A549 (cell line): ENCODE measurements around the gene BMAL1. TPM values are rescaled to one million over a fixed set of nuclear protein-coding genes. Genes with fewer than 3 reads are reported as not detected.

Source experiments
- ATAC-seq, 2 experiments: fragments of 200-7000 bp in 1 of 2; fragments of >200 bp in 1 of 2; cut with Nextera tagmentation in 1 of 2; cut with Tn5 transposase in 1 of 2; 3 replicates each; pipeline versions ENCODE4 v1.8.0 to v1.9.1; 2018 to 2020; ENCODE audit warnings: mild to moderate bottlenecking in 1 of 2, moderate library complexity in 1 of 2
- CTCF ChIA-PET: fragments of 300-600 bp; sonication (Branson Sonifier 250); formaldehyde crosslinking; extraction: SDS; loops from one replicate; lab custom pipeline; 2021; ENCODE audit warnings: antibody characterized with exemption, inconsistent platforms; lab: Yijun Ruan, JAX
- POLR2A ChIA-PET: fragments of 350-600 bp; formaldehyde crosslinking; extraction: SDS; loops from one replicate; lab custom pipeline; 2021; ENCODE audit warnings: antibody characterized with exemption, inconsistent platforms; lab: Yijun Ruan, JAX
- DNase-seq, 2 experiments: peaks; one replicate each; pipeline versions ENCODE4 v3.0.0 to v3.0.0-alpha.2; 2011 to 2016; ENCODE audit warnings: low read depth in 1 of 2, low spot score in 1 of 2
- FAIRE-seq: peaks from 2 replicates; lab custom pipeline; 2011; peaks lifted over from hg19 to GRCh38; lab: Jason Lieb, UNC
- H3K27ac ChIP-seq, 2 experiments: fragments of >200 bp; sonication (Bioruptor Twin); formaldehyde crosslinking; 3 replicates each; pipeline ENCODE4 v1.5.1; 2016 to 2017
- H3K4me1 ChIP-seq: fragments of >200 bp; sonication (Bioruptor Twin); formaldehyde crosslinking; 3 replicates; pipeline ENCODE4 v1.6.1; 2016
- H3K4me2 ChIP-seq: fragments of >200 bp; sonication (Bioruptor Twin); formaldehyde crosslinking; 3 replicates; pipeline ENCODE4 v1.6.1; 2016
- H3K4me3 ChIP-seq: fragments of >200 bp; sonication (Bioruptor Twin); formaldehyde crosslinking; 3 replicates; pipeline ENCODE4 v1.5.1; 2016
- H3K9me3 ChIP-seq: fragments of >200 bp; sonication (Bioruptor Twin); formaldehyde crosslinking; 3 replicates; pipeline ENCODE4 v1.6.1; 2016
- BCL3 ChIP-seq: fragments of >200 bp; sonication (Bioruptor Twin); formaldehyde crosslinking; IDR thresholded peaks from 3 replicates; pipeline ENCODE4 v1.6.1; 2016
- CBX8 ChIP-seq: fragments of 200-600 bp; sonication (generic); IDR thresholded peaks from 2 replicates; pipeline ENCODE4 v1.6.1; 2016
- CHD2 ChIP-seq: fragments of 150-350 bp; IDR thresholded peaks from 2 replicates; pipeline ENCODE4 v1.6.1; 2014; ENCODE audit warnings: low read length; ENCODE audit not compliant: partially characterized antibody
- CHD4 ChIP-seq: fragments of 200-600 bp; sonication (generic); IDR thresholded peaks from 2 replicates; pipeline ENCODE4 v1.6.1; 2016; ENCODE audit warnings: antibody characterized with exemption, mild to moderate bottlenecking, borderline replicate concordance
- EHF ChIP-seq: fragments of 250-450 bp; sonication (Bioruptor Pico); IDR thresholded peaks from 2 replicates; pipeline ENCODE4 v1.5.0; 2020; ENCODE audit warnings: mild to moderate bottlenecking
- EHMT2 ChIP-seq: fragments of 200-600 bp; sonication (generic); IDR thresholded peaks from 2 replicates; pipeline ENCODE4 v1.6.1; 2016; ENCODE audit warnings: antibody characterized with exemption, low read depth, mild to moderate bottlenecking, moderate library complexity
- ELK1 ChIP-seq: fragments of 150-350 bp; IDR thresholded peaks from 2 replicates; pipeline ENCODE4 v1.6.1; 2014; ENCODE audit warnings: low read depth, mild to moderate bottlenecking, low read length
- ESRRA ChIP-seq: fragments of 150-350 bp; IDR thresholded peaks from 2 replicates; pipeline ENCODE4 v1.6.1; 2014; ENCODE audit warnings: mild to moderate bottlenecking, low read length, borderline replicate concordance
- FOSL2 ChIP-seq, 2 experiments: fragments of 450-650 bp in 1 of 2; fragments of >200 bp in 1 of 2; sonication (Bioruptor Twin) in 1 of 2; formaldehyde crosslinking; IDR thresholded peaks; 2 replicates each; pipeline versions ENCODE4 v1.5.0 to v1.6.1; 2016 to 2020; ENCODE audit warnings: mild to moderate bottlenecking in 1 of 2, moderate library complexity in 1 of 2
- FOXS1 ChIP-seq: fragments of 250-450 bp; sonication (Bioruptor Pico); IDR thresholded peaks from 2 replicates; pipeline ENCODE4 v1.5.0; 2020; ENCODE audit warnings: mild to moderate bottlenecking, moderate library complexity
- GATA3 ChIP-seq: IDR thresholded peaks from 2 replicates; pipeline ENCODE4 v1.6.1; 2012; ENCODE audit warnings: borderline replicate concordance
- HOXA7 ChIP-seq: fragments of 250-450 bp; sonication (Bioruptor Pico); IDR thresholded peaks from 2 replicates; pipeline ENCODE4 v1.5.0; 2020; ENCODE audit warnings: mild to moderate bottlenecking, moderate library complexity
- HOXB5 ChIP-seq: fragments of 250-450 bp; sonication (Bioruptor Pico); IDR thresholded peaks from 2 replicates; pipeline ENCODE4 v1.5.0; 2020; ENCODE audit warnings: mild to moderate bottlenecking, moderate library complexity
- MAZ ChIP-seq: fragments of 150-350 bp; IDR thresholded peaks from 2 replicates; pipeline ENCODE4 v1.6.1; 2014; ENCODE audit warnings: antibody characterized with exemption, low read depth, low read length, borderline replicate concordance
- NFE2L2 ChIP-seq: fragments of 150-350 bp; conservative IDR thresholded peaks from 2 replicates; pipeline ENCODE4 v1.6.1; 2014; ENCODE audit warnings: low read length
- NR3C1 ChIP-seq: fragments of >200 bp; sonication (Bioruptor Twin); formaldehyde crosslinking; IDR thresholded peaks from 3 replicates; pipeline ENCODE4 v1.6.1; 2017
- PHF8 ChIP-seq: fragments of 200-600 bp; sonication (generic); IDR thresholded peaks from 2 replicates; pipeline ENCODE4 v1.6.1; 2016; ENCODE audit warnings: low read depth, mild to moderate bottlenecking, antibody characterized with exemption, moderate library complexity, borderline replicate concordance
- RAD21 ChIP-seq, 2 experiments: fragments of >200 bp in 1 of 2; sonication (Bioruptor Twin) in 1 of 2; formaldehyde crosslinking in 1 of 2; IDR thresholded peaks in 1 of 2; conservative IDR thresholded peaks in 1 of 2; 2 replicates in 1 of 2; 3 replicates in 1 of 2; pipeline ENCODE4 v1.6.1; 2012 to 2018; ENCODE audit warnings: inconsistent platforms in 1 of 2
- RCOR1 ChIP-seq: fragments of 150-350 bp; IDR thresholded peaks from 2 replicates; pipeline ENCODE4 v1.6.1; 2014; ENCODE audit warnings: antibody characterized with exemption, low read length, low read depth
- RFX5 ChIP-seq: fragments of 450-650 bp; IDR thresholded peaks from 2 replicates; pipeline ENCODE4 v1.7.1; 2014; ENCODE audit warnings: antibody characterized with exemption, mild to moderate bottlenecking, moderate library complexity
- RNF2 ChIP-seq: fragments of 200-600 bp; sonication (generic); IDR thresholded peaks from 2 replicates; pipeline ENCODE4 v1.6.1; 2016; ENCODE audit warnings: low read depth, mild to moderate bottlenecking, antibody characterized with exemption, moderate library complexity, borderline replicate concordance
- SREBF2 ChIP-seq: fragments of 450-650 bp; IDR thresholded peaks from 2 replicates; pipeline ENCODE4 v1.6.1; 2014; ENCODE audit warnings: mild to moderate bottlenecking, moderate library complexity
- TP53 ChIP-seq: fragments of 250-450 bp; sonication (Bioruptor Pico); IDR thresholded peaks from 2 replicates; pipeline ENCODE4 v1.5.0; 2021; ENCODE audit warnings: mild to moderate bottlenecking, moderate library complexity
- ZC3H11A ChIP-seq: fragments of 450-650 bp; IDR thresholded peaks from 2 replicates; pipeline ENCODE4 v1.6.1; 2014; ENCODE audit warnings: antibody characterized with exemption, mild to moderate bottlenecking
- ZFP36 ChIP-seq: fragments of 450-650 bp; IDR thresholded peaks from 2 replicates; pipeline ENCODE4 v1.6.1; 2014; ENCODE audit warnings: borderline replicate concordance; ENCODE audit not compliant: partially characterized antibody
- ZSCAN20 ChIP-seq: fragments of 250-450 bp; sonication (Bioruptor Pico); IDR thresholded peaks from 2 replicates; pipeline ENCODE4 v1.8.0; 2022; ENCODE audit warnings: mild to moderate bottlenecking, moderate library complexity
- WGBS: methylation state at CpG from one replicate; pipeline ENCODE4 v1.1.6; 2017; ENCODE audit errors: missing lambda C conversion rate; 5-methylcytosine and 5-hydroxymethylcytosine counted together
- polyA plus RNA-seq, 4 experiments: library from polyadenylated mRNA; depleted of rRNA in 3 of 4; stranded (reverse); fragments of >200 nt; fragmentation: RNase III in 1 of 4; extraction: RNeasy Plus Mini Kit Qiagen cat#74134 plus additional on column Dnase treatment in 1 of 4; gene quantifications; 2 replicates in 3 of 4; 3 replicates in 1 of 4; pipeline ENCODE4 v1.2.3, GENCODE V29; 2011 to 2017
- TF ChIP-seq, protein P1 (sequence below): IDR thresholded peaks from 2 replicates; pipeline ENCODE4 v1.6.1; 2012; ENCODE audit warnings: low read depth, borderline replicate concordance
- TF ChIP-seq, protein P2 (sequence below): fragments of 250-450 bp; sonication (Bioruptor Pico); IDR thresholded peaks from 2 replicates; pipeline ENCODE4 v1.5.0; 2020; ENCODE audit warnings: low read depth, mild to moderate bottlenecking, moderate library complexity
- TF ChIP-seq, protein P3 (sequence below): IDR thresholded peaks from 2 replicates; pipeline ENCODE4 v1.6.1; 2012
- TF ChIP-seq, protein P4 (sequence below): fragments of >200 bp; sonication (Bioruptor Twin); formaldehyde crosslinking; IDR thresholded peaks from 2 replicates; pipeline ENCODE4 v1.6.1; 2016
- TF ChIP-seq, protein P5 (sequence below): fragments of 450-650 bp; IDR thresholded peaks from 2 replicates; pipeline ENCODE4 v1.6.1; 2014; ENCODE audit warnings: antibody characterized with exemption

BMAL1 gene
- polyA plus RNA-seq, 2 of the 4 experiments (the other 2 are of a cell fraction) = 28.6 to 29.2 TPM

DNA sequence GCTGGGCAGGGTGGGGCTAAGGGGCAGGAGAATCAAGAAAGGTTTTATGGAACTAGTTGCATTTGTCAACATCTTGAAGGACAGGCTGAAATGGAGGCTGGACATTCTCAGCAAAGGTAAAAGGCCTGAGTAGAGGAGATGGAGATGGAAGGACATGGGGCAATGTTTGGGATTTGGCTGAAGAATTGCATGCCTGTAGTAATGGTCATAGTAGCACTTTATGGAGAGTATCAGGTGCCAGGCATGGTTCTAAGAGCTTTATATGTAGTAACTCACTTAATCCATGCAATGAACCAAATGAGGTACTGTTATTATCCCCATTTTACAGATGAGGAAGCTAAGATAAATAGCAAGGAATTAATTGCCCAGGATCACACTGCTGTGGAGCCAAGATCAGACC is 23.9 kb downstream of the BMAL1 start:
- TF ChIP-seq ZFP36 (no peak), CHD4 (no peak), EHF (CRISPR knock-in tag) (no peak), HOXA7 (CRISPR knock-in tag) (no peak), CBX8 (no peak), NR3C1 (no peak), ESRRA (no peak), FOXS1 (no peak), CHD2 (no peak), GATA3 (no peak), ZC3H11A (no peak), RNF2 (no peak), ELK1 (no peak), RCOR1 (no peak), FOSL2 (IDR thresholded peaks at IDR 0.05) (no peak), FOSL2 (CRISPR knock-in tag; IDR thresholded peaks at IDR 0.05) (no peak), ZSCAN20 (CRISPR knock-in tag) (no peak)
- TF ChIP-seq, protein P1, sequence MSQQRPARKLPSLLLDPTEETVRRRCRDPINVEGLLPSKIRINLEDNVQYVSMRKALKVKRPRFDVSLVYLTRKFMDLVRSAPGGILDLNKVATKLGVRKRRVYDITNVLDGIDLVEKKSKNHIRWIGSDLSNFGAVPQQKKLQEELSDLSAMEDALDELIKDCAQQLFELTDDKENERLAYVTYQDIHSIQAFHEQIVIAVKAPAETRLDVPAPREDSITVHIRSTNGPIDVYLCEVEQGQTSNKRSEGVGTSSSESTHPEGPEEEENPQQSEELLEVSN = no peak
- TF ChIP-seq, protein P2, sequence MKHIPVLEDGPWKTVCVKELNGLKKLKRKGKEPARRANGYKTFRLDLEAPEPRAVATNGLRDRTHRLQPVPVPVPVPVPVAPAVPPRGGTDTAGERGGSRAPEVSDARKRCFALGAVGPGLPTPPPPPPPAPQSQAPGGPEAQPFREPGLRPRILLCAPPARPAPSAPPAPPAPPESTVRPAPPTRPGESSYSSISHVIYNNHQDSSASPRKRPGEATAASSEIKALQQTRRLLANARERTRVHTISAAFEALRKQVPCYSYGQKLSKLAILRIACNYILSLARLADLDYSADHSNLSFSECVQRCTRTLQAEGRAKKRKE = no peak
- TF ChIP-seq, protein P3, sequence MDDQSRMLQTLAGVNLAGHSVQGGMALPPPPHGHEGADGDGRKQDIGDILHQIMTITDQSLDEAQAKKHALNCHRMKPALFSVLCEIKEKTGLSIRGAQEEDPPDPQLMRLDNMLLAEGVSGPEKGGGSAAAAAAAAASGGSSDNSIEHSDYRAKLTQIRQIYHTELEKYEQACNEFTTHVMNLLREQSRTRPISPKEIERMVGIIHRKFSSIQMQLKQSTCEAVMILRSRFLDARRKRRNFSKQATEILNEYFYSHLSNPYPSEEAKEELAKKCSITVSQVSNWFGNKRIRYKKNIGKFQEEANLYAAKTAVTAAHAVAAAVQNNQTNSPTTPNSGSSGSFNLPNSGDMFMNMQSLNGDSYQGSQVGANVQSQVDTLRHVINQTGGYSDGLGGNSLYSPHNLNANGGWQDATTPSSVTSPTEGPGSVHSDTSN = no peak
- FAIRE-seq (no peak), ATAC-seq (no peak), DNase-seq (no peak)
- Histone ChIP-seq H3K27ac (no peak overlapping the region), H3K4me2 (no peak overlapping the region), H3K4me3 (no peak overlapping the region), H3K9me3 (no peaks in the 10 kb centered on the region), H3K4me1 (no peaks in the 10 kb centered on the region)
- POLR2A ChIA-PET = no interaction called here
- CTCF ChIA-PET = interaction anchor here (0.7 to 2.1 kb wide), 4 partner anchors 10 to 63 kb away, joined by 3 to 8 read pairs (median 6); no protein-coding TSS in a partner anchor

DNA sequence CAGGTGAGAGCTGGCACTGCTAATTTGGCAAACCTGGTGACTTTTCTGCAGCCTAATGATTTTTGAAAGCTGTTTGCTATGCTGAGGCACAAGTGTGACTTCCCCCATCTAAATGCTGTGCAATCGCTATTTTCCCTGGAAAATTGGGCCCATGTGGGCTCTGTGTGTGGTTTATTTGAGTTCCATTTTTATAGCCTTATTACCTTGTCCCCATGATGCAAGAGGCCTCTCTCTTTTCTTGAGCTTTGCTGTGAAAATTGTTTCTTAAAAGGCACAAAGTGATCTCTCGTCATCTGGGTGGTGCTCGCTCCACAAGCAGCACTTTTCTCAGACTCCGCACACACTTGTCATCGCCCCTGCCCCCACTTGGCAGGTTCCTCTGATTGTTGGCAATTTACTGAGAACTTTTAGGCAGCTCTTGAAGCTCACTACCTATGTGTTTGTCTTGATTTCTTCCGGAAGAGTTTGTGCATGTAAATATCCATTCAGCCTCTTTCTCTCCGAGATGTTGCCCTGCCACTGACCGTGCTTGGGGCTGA is 24.9 kb downstream of the BMAL1 start:
- Histone ChIP-seq H3K9me3 (no peaks in the 10 kb centered on the region), H3K4me3 (no peak overlapping the region), H3K4me2 (no peak overlapping the region), H3K27ac (no peak overlapping the region), H3K4me1 (no peaks in the 10 kb centered on the region)
- POLR2A ChIA-PET = no interaction called here
- no peak for ATAC-seq
- CTCF ChIA-PET = interaction anchor here (0.7 to 2.1 kb wide), 7 partner anchors 8 to 93 kb away, joined by 3 to 8 read pairs (median 4); no protein-coding TSS in a partner anchor
- WGBS = 90% methylated on average over 8 of the region's 8 CpGs
- no peak for FAIRE-seq
- no peak for TF ChIP-seq FOXS1
- no peak for TF ChIP-seq EHF (CRISPR knock-in tag)
- TF ChIP-seq NR3C1 = no peak
- no peak for TF ChIP-seq MAZ
- no peak for TF ChIP-seq RFX5
- TF ChIP-seq RAD21 (conservative IDR thresholded peaks at IDR 0.05 in 1 of 2, IDR thresholded peaks at IDR 0.05 in 1 of 2) = no peak
- no peak for TF ChIP-seq RCOR1
- no peak for TF ChIP-seq SREBF2
- TF ChIP-seq BCL3 = no peak
- TF ChIP-seq ESRRA = no peak
- TF ChIP-seq, protein P4, sequence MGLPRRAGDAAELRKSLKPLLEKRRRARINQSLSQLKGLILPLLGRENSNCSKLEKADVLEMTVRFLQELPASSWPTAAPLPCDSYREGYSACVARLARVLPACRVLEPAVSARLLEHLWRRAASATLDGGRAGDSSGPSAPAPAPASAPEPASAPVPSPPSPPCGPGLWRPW = no peak
- no peak for TF ChIP-seq HOXB5 (CRISPR knock-in tag)
- no peak for TF ChIP-seq EHMT2
- no peak for TF ChIP-seq NFE2L2
- TF ChIP-seq, protein P5, sequence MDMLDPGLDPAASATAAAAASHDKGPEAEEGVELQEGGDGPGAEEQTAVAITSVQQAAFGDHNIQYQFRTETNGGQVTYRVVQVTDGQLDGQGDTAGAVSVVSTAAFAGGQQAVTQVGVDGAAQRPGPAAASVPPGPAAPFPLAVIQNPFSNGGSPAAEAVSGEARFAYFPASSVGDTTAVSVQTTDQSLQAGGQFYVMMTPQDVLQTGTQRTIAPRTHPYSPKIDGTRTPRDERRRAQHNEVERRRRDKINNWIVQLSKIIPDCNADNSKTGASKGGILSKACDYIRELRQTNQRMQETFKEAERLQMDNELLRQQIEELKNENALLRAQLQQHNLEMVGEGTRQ = no peak
- TF ChIP-seq PHF8 = no peak
- TF ChIP-seq TP53 (CRISPR knock-in tag) = no peak
- DNase-seq = no peak
